SIG-M5 treated with dmso at 0.1 percent for 504 hours (cell line): Measurements from ENCODE around the gene KDR.

Experiments used
- DNase-seq: peaks from one replicate; lab custom pipeline; 2025; ENCODE audit not compliant: unreplicated experiment; lab: John Stamatoyannopoulos, UW

The KDR gene

GRCh38 chr4:55125087-55125721 is at the start of gene KDR:
Gene KDR (minus strand): TSS chr4:55125595. CDS start chr4:55125293, 302 bp downstream.
- DNase-seq = no peak

GRCh38 chr4:55173580-55173979 is 48.2 kb upstream of the KDR start:
- no peak for DNase-seq

- no peak for DNase-seq
Measured at GRCh38 chr4:55172694-55173287, 47.4 kb upstream of the KDR start.

- no peak for DNase-seq
Measured at GRCh38 chr4:55170462-55170861, 45.1 kb upstream of the KDR start.

GRCh38 chr4:55169352-55169961 is 44.1 kb upstream of the KDR start:
- no peak for DNase-seq

- DNase-seq = no peak
Measured at GRCh38 chr4:55162396-55162795, 37.0 kb upstream of the KDR start.

GRCh38 chr4:55161739-55162138 is 36.3 kb upstream of the KDR start:
- DNase-seq = no peak

- DNase-seq = no peak
Measured at GRCh38 chr4:55159851-55160250, 34.5 kb upstream of the KDR start.

- no peak for DNase-seq
Measured at GRCh38 chr4:55158957-55159356, 33.6 kb upstream of the KDR start.

GRCh38 chr4:55157559-55158277 is 32.3 kb upstream of the KDR start:
- DNase-seq = no peak

- no peak for DNase-seq
Measured at GRCh38 chr4:55154933-55155332, 29.5 kb upstream of the KDR start.

GRCh38 chr4:55154290-55154880 is 29.0 kb upstream of the KDR start:
- no peak for DNase-seq

GRCh38 chr4:55143858-55144257 is 18.5 kb upstream of the KDR start:
- no peak for DNase-seq

GRCh38 chr4:55138367-55138766 is 13.0 kb upstream of the KDR start:
- no peak for DNase-seq

GRCh38 chr4:55136634-55137033 is 11.2 kb upstream of the KDR start:
- DNase-seq = no peak

- DNase-seq = no peak
Measured at GRCh38 chr4:55133951-55134350, 8.6 kb upstream of the KDR start.

- DNase-seq = no peak
Measured at GRCh38 chr4:55132775-55133174, 7.4 kb upstream of the KDR start.

GRCh38 chr4:55127521-55127920 is 2.1 kb upstream of the KDR start:
- DNase-seq = no peak

- DNase-seq = no peak
Measured at GRCh38 chr4:55127053-55127452, 1.7 kb upstream of the KDR start.

GRCh38 chr4:55125763-55126541 is 557 bp upstream of the KDR start:
- DNase-seq = no peak
